SK-N-SH treated with all-trans-retinoic acid at 6 μM for 48 hours (cell line): ENCODE data around the gene HNF4A.

Experiments
- ATAC-seq: fragments of 200-7000 bp; cut with Tn5 transposase; 3 replicates; pipeline ENCODE4 v1.9.1; 2020; ENCODE audit warnings: mild to moderate bottlenecking, moderate library complexity
- ARNTL ChIP-seq: fragments of 450-650 bp; formaldehyde crosslinking; IDR thresholded peaks from 2 replicates; pipeline ENCODE4 v1.5.0; 2020; ENCODE audit warnings: low read depth, mild to moderate bottlenecking, moderate library complexity, borderline replicate concordance
- BACH2 ChIP-seq: fragments of 250-450 bp; sonication (Bioruptor Pico); IDR thresholded peaks from 2 replicates; pipeline ENCODE4 v1.9.0; 2021; ENCODE audit warnings: mild to moderate bottlenecking, borderline replicate concordance
- CSDC2 ChIP-seq: fragments of 250-450 bp; sonication (Bioruptor Pico); IDR thresholded peaks from 2 replicates; pipeline ENCODE4 v1.5.0; 2020; ENCODE audit warnings: mild to moderate bottlenecking, moderate library complexity
- GLIS3 ChIP-seq: fragments of 250-450 bp; sonication (Bioruptor Pico); IDR thresholded peaks from 2 replicates; pipeline ENCODE4 v1.5.0; 2020; ENCODE audit warnings: mild to moderate bottlenecking, moderate library complexity
- ISL1 ChIP-seq: fragments of 250-450 bp; sonication (Bioruptor Pico); IDR thresholded peaks from 2 replicates; pipeline ENCODE4 v2.1.2; 2022; ENCODE audit warnings: mild to moderate bottlenecking, moderate library complexity
- OSR1 ChIP-seq: fragments of 250-450 bp; sonication (Bioruptor Pico); IDR thresholded peaks from 2 replicates; pipeline ENCODE4 v1.8.0; 2022; ENCODE audit warnings: moderate library complexity, mild to moderate bottlenecking, inconsistent platforms
- PPARA ChIP-seq: fragments of 250-450 bp; sonication (Bioruptor Pico); IDR thresholded peaks from 2 replicates; pipeline ENCODE4 v1.5.0; 2020; ENCODE audit warnings: mild to moderate bottlenecking, borderline replicate concordance
- RARB ChIP-seq: fragments of 250-450 bp; sonication (Bioruptor Pico); IDR thresholded peaks from 2 replicates; pipeline ENCODE4 v1.8.0; 2021; ENCODE audit warnings: mild to moderate bottlenecking, moderate library complexity
- SNAI2 ChIP-seq: fragments of 250-450 bp; sonication (Bioruptor Pico); IDR thresholded peaks from 2 replicates; pipeline ENCODE4 v1.5.0; 2020; ENCODE audit warnings: mild to moderate bottlenecking, moderate library complexity
- TCF4 ChIP-seq: fragments of 250-450 bp; sonication (Bioruptor Pico); IDR thresholded peaks from 2 replicates; pipeline ENCODE4 v1.8.0; 2021; ENCODE audit warnings: mild to moderate bottlenecking, moderate library complexity, borderline replicate concordance
- ZC3H10 ChIP-seq: fragments of 250-450 bp; sonication (Bioruptor Pico); IDR thresholded peaks from 2 replicates; pipeline ENCODE4 v1.5.1; 2021; ENCODE audit warnings: mild to moderate bottlenecking, moderate library complexity
- ZFP3 ChIP-seq: fragments of 250-450 bp; sonication (Bioruptor Pico); IDR thresholded peaks from 2 replicates; pipeline ENCODE4 v1.5.0; 2020; ENCODE audit warnings: mild to moderate bottlenecking, moderate library complexity
- ZFP30 ChIP-seq: fragments of 450-650 bp; formaldehyde crosslinking; IDR thresholded peaks from 2 replicates; pipeline ENCODE4 v1.5.0; 2022; ENCODE audit warnings: mild to moderate bottlenecking, moderate library complexity
- ZNF565 ChIP-seq: fragments of 450-650 bp; formaldehyde crosslinking; conservative IDR thresholded peaks from 2 replicates; pipeline ENCODE4 v1.5.0; 2020; ENCODE audit warnings: low read depth, mild to moderate bottlenecking, moderate library complexity
- ZNF70 ChIP-seq: fragments of 450-650 bp; formaldehyde crosslinking; IDR thresholded peaks from 2 replicates; pipeline ENCODE4 v1.5.0; 2020; ENCODE audit warnings: mild to moderate bottlenecking, moderate library complexity
- ZNF8 ChIP-seq: fragments of 450-650 bp; formaldehyde crosslinking; IDR thresholded peaks from 2 replicates; pipeline ENCODE4 v1.5.0; 2020; ENCODE audit warnings: mild to moderate bottlenecking, moderate library complexity
- TF ChIP-seq, protein P1 (sequence below): fragments of 250-450 bp; sonication (Bioruptor Pico); IDR thresholded peaks from 2 replicates; pipeline ENCODE4 v1.5.1; 2020; ENCODE audit warnings: low read depth, mild to moderate bottlenecking, moderate library complexity
- TF ChIP-seq, protein P2 (sequence below): fragments of 250-450 bp; sonication (Bioruptor Pico); IDR thresholded peaks from 2 replicates; pipeline ENCODE4 v1.8.0; 2021; ENCODE audit warnings: low read depth, mild to moderate bottlenecking, moderate library complexity, borderline replicate concordance
- TF ChIP-seq, protein P3 (sequence below): fragments of 250-450 bp; sonication (Bioruptor Pico); IDR thresholded peaks from 2 replicates; pipeline ENCODE4 v1.5.1; 2021; ENCODE audit warnings: mild to moderate bottlenecking, moderate library complexity
- TF ChIP-seq, protein P4 (sequence below): fragments of 250-450 bp; sonication (Bioruptor Pico); IDR thresholded peaks from 2 replicates; pipeline ENCODE4 v1.5.0; 2020; ENCODE audit warnings: mild to moderate bottlenecking, moderate library complexity
- TF ChIP-seq, protein P5 (sequence below): fragments of 250-450 bp; sonication (Bioruptor Pico); IDR thresholded peaks from 2 replicates; pipeline ENCODE4 v1.8.0; 2020; ENCODE audit warnings: mild to moderate bottlenecking, moderate library complexity, borderline replicate concordance

HNF4A gene

DNA sequence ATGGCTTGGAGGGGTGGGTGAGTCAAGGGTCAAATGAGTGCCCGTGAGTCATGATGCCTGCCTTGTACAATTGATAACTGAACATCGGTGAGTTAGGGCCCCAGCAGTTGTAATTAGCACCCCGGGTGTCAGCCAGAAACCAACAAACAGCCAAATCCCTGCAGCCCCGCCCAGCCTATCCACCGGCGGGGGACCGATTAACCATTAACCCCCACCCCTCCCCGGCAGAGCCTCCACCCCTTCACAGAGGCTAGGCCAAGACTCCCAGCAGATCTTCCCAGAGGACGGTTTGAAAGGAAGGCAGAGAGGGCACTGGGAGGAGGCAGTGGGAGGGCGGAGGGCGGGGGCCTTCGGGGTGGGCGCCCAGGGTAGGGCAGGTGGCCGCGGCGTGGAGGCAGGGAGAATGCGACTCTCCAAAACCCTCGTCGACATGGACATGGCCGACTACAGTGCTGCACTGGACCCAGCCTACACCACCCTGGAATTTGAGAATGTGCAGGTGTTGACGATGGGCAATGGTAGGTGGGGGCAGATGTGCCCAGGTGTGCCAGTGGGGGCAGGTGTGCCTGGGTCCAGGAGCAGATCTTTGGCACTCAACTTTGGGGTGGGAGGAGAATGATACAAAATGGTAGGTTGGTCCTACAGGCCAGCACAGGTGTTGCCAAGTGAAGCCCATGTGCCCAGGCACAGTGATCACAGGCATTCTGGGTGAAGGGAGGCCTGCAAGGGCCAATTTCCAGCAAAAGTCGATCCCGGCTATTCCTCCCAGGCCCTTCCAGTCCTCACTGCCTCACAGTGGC lies 45.7 kb downstream of the HNF4A start:
- ATAC-seq: no peak

DNA sequence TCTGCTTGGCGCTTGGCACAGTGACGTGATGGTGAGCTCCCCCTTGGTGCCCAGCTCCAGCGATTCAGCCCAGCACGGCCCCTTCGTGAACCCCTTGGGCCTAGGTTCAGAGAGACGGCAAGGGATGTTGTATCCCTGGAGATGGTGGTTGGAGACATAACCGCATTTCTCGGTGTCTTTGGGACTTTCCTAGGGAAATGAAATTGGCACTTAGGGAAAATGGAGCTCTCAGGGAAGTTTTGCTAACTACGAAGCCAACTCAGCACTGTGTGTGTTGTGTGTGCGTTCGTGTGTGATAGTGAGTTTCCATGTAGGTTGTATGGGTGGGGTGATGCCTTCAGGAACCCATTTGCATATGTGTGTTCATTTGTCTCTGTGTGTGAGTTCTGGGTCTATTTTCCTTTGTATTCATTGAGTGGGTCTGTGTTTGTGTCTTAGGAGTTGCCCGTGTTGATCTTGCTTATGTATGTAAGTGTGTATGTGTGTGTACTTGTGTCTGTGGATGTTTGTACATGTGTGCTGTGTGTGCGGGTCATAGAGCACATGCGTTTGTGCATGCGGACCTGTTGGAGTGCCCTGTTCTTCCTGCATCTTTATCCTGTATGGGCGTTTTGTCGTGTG lies 46.4 kb downstream of the HNF4A start:
- no peak for ATAC-seq
- TF ChIP-seq ISL1 (CRISPR knock-in tag) (no peak), ZC3H10 (CRISPR knock-in tag) (no peak), TCF4 (CRISPR knock-in tag) (no peak), GLIS3 (CRISPR knock-in tag) (no peak), PPARA (no peak), ZNF8 (CRISPR knock-in tag) (no peak), ZNF565 (CRISPR knock-in tag) (no peak), RARB (CRISPR knock-in tag) (no peak), OSR1 (no peak), SNAI2 (CRISPR knock-in tag) (no peak), ARNTL (no peak), ZNF70 (no peak), CSDC2 (CRISPR knock-in tag) (no peak), BACH2 (CRISPR knock-in tag) (no peak), ZFP30 (CRISPR knock-in tag) (no peak)
- TF ChIP-seq, protein P1, sequence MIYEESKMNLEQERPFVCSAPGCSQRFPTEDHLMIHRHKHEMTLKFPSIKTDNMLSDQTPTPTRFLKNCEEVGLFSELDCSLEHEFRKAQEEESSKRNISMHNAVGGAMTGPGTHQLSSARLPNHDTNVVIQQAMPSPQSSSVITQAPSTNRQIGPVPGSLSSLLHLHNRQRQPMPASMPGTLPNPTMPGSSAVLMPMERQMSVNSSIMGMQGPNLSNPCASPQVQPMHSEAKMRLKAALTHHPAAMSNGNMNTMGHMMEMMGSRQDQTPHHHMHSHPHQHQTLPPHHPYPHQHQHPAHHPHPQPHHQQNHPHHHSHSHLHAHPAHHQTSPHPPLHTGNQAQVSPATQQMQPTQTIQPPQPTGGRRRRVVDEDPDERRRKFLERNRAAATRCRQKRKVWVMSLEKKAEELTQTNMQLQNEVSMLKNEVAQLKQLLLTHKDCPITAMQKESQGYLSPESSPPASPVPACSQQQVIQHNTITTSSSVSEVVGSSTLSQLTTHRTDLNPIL (CRISPR knock-in tag): no peak
- TF ChIP-seq, protein P2, sequence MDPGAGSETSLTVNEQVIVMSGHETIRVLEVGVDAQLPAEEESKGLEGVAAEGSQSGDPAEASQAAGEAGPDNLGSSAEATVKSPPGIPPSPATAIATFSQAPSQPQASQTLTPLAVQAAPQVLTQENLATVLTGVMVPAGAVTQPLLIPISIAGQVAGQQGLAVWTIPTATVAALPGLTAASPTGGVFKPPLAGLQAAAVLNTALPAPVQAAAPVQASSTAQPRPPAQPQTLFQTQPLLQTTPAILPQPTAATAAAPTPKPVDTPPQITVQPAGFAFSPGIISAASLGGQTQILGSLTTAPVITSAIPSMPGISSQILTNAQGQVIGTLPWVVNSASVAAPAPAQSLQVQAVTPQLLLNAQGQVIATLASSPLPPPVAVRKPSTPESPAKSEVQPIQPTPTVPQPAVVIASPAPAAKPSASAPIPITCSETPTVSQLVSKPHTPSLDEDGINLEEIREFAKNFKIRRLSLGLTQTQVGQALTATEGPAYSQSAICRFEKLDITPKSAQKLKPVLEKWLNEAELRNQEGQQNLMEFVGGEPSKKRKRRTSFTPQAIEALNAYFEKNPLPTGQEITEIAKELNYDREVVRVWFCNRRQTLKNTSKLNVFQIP (CRISPR knock-in tag): no peak
- TF ChIP-seq, protein P3, sequence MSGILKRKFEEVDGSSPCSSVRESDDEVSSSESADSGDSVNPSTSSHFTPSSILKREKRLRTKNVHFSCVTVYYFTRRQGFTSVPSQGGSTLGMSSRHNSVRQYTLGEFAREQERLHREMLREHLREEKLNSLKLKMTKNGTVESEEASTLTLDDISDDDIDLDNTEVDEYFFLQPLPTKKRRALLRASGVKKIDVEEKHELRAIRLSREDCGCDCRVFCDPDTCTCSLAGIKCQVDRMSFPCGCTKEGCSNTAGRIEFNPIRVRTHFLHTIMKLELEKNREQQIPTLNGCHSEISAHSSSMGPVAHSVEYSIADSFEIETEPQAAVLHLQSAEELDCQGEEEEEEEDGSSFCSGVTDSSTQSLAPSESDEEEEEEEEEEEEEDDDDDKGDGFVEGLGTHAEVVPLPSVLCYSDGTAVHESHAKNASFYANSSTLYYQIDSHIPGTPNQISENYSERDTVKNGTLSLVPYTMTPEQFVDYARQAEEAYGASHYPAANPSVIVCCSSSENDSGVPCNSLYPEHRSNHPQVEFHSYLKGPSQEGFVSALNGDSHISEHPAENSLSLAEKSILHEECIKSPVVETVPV (CRISPR knock-in tag): no peak
- TF ChIP-seq, protein P4, sequence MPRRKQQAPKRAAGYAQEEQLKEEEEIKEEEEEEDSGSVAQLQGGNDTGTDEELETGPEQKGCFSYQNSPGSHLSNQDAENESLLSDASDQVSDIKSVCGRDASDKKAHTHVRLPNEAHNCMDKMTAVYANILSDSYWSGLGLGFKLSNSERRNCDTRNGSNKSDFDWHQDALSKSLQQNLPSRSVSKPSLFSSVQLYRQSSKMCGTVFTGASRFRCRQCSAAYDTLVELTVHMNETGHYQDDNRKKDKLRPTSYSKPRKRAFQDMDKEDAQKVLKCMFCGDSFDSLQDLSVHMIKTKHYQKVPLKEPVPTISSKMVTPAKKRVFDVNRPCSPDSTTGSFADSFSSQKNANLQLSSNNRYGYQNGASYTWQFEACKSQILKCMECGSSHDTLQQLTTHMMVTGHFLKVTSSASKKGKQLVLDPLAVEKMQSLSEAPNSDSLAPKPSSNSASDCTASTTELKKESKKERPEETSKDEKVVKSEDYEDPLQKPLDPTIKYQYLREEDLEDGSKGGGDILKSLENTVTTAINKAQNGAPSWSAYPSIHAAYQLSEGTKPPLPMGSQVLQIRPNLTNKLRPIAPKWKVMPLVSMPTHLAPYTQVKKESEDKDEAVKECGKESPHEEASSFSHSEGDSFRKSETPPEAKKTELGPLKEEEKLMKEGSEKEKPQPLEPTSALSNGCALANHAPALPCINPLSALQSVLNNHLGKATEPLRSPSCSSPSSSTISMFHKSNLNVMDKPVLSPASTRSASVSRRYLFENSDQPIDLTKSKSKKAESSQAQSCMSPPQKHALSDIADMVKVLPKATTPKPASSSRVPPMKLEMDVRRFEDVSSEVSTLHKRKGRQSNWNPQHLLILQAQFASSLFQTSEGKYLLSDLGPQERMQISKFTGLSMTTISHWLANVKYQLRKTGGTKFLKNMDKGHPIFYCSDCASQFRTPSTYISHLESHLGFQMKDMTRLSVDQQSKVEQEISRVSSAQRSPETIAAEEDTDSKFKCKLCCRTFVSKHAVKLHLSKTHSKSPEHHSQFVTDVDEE (CRISPR knock-in tag): no peak
- TF ChIP-seq, protein P5, sequence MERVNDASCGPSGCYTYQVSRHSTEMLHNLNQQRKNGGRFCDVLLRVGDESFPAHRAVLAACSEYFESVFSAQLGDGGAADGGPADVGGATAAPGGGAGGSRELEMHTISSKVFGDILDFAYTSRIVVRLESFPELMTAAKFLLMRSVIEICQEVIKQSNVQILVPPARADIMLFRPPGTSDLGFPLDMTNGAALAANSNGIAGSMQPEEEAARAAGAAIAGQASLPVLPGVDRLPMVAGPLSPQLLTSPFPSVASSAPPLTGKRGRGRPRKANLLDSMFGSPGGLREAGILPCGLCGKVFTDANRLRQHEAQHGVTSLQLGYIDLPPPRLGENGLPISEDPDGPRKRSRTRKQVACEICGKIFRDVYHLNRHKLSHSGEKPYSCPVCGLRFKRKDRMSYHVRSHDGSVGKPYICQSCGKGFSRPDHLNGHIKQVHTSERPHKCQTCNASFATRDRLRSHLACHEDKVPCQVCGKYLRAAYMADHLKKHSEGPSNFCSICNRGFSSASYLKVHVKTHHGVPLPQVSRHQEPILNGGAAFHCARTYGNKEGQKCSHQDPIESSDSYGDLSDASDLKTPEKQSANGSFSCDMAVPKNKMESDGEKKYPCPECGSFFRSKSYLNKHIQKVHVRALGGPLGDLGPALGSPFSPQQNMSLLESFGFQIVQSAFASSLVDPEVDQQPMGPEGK (CRISPR knock-in tag): no peak

More for the DNA sequence above, 45.7 kb downstream of the HNF4A start:
- TF ChIP-seq ZFP3: no peak
- TF ChIP-seq RARB (CRISPR knock-in tag): no peak
- TF ChIP-seq, protein P4 (CRISPR knock-in tag): no peak
- TF ChIP-seq, all 23 proteins: peak for 0
